Panc1 (cell line): ENCODE measurements around the gene LDHD.

ENCODE experiments used
- POLR2AphosphoS5 ChIP-seq: IDR thresholded peaks from 2 replicates; pipeline ENCODE4 v1.6.1; 2012; ENCODE audit warnings: mild to moderate bottlenecking, low read depth, low read length, moderate library complexity
- TCF7L2 ChIP-seq: IDR thresholded peaks from 2 replicates; pipeline ENCODE4 v1.6.1; 2011; ENCODE audit warnings: mild to moderate bottlenecking, low read depth, low read length, inconsistent platforms
- TF ChIP-seq, protein P1 (sequence below): fragments of 450-650 bp; IDR thresholded peaks from 2 replicates; pipeline ENCODE4 v1.5.1; 2017; ENCODE audit warnings: mild to moderate bottlenecking
- TF ChIP-seq, protein P2 (sequence below), 2 experiments: IDR thresholded peaks; 2 replicates each; pipeline ENCODE4 v1.6.1; 2011 to 2012; ENCODE audit warnings: low read depth in 2 of 2, control low read depth in 1 of 2, low read length in 1 of 2, mild to moderate bottlenecking in 1 of 2, moderate library complexity in 1 of 2; ENCODE audit not compliant: insufficient read depth in 1 of 2

DNA sequence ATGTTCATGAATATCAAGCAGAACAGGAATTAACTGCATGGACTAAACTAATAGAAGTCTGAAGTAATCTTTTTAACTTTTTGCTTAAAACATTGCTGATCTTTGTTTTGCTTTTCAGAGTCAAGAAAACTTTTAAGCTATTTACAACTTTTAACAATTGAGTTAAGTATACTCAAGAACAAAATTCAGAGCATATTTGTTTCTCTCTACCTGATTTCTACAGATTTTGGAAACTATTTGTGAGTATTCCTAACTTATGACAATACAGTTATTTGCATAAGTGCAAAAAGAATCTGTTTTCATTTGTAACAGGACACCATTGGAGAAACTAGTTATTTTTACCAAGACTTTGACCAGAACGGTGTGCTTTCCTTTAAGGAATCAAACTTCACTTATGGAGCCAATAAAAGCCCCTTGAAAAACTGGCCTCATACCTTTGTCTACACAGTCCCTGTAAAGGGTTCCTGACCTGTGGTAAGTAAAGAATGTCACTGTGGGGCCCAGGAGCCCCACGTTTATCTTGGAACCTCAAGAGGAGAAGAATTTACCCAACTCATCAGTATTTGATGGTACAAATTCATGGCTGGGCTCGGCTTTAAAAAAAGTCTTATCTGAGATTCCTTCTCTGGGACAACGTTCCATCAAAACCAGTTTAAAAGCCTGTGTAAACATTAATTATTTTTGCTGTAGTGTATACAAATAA, 11.3 kb upstream of the LDHD start:
- TF ChIP-seq, protein P1, sequence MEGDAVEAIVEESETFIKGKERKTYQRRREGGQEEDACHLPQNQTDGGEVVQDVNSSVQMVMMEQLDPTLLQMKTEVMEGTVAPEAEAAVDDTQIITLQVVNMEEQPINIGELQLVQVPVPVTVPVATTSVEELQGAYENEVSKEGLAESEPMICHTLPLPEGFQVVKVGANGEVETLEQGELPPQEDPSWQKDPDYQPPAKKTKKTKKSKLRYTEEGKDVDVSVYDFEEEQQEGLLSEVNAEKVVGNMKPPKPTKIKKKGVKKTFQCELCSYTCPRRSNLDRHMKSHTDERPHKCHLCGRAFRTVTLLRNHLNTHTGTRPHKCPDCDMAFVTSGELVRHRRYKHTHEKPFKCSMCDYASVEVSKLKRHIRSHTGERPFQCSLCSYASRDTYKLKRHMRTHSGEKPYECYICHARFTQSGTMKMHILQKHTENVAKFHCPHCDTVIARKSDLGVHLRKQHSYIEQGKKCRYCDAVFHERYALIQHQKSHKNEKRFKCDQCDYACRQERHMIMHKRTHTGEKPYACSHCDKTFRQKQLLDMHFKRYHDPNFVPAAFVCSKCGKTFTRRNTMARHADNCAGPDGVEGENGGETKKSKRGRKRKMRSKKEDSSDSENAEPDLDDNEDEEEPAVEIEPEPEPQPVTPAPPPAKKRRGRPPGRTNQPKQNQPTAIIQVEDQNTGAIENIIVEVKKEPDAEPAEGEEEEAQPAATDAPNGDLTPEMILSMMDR, result no peak
- TF ChIP-seq TCF7L2 (no peak), POLR2AphosphoS5 (no peak)
- TF ChIP-seq, protein P2, sequence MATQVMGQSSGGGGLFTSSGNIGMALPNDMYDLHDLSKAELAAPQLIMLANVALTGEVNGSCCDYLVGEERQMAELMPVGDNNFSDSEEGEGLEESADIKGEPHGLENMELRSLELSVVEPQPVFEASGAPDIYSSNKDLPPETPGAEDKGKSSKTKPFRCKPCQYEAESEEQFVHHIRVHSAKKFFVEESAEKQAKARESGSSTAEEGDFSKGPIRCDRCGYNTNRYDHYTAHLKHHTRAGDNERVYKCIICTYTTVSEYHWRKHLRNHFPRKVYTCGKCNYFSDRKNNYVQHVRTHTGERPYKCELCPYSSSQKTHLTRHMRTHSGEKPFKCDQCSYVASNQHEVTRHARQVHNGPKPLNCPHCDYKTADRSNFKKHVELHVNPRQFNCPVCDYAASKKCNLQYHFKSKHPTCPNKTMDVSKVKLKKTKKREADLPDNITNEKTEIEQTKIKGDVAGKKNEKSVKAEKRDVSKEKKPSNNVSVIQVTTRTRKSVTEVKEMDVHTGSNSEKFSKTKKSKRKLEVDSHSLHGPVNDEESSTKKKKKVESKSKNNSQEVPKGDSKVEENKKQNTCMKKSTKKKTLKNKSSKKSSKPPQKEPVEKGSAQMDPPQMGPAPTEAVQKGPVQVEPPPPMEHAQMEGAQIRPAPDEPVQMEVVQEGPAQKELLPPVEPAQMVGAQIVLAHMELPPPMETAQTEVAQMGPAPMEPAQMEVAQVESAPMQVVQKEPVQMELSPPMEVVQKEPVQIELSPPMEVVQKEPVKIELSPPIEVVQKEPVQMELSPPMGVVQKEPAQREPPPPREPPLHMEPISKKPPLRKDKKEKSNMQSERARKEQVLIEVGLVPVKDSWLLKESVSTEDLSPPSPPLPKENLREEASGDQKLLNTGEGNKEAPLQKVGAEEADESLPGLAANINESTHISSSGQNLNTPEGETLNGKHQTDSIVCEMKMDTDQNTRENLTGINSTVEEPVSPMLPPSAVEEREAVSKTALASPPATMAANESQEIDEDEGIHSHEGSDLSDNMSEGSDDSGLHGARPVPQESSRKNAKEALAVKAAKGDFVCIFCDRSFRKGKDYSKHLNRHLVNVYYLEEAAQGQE (IDR thresholded peaks at IDR 0.05; ENCODE audit: insufficient read depth in 1 of 2, low read depth in 2 of 2, low read length in 1 of 2), result no peak
